Mesenchymal stem cell (in vitro differentiated cells and primary cell): ENCODE results near the gene DCUN1D3.

Experiments
- DNase-seq: peaks from one replicate; pipeline ENCODE4 v3.0.0-alpha.2; 2013
- H2AFZ ChIP-seq: one replicate; pipeline ENCODE4 v1.6.1; 2013; ENCODE audit warnings: low read depth, mild to moderate bottlenecking, control low read depth, inconsistent platforms, low read length, moderate library complexity
- H2AK5ac ChIP-seq: 2 replicates; pipeline ENCODE4 v1.6.1; 2013; ENCODE audit warnings: low read length, moderate library complexity, mild to moderate bottlenecking, inconsistent platforms; ENCODE audit not compliant: severe bottlenecking
- H2BK120ac ChIP-seq: one replicate; pipeline ENCODE4 v1.6.1; 2013; ENCODE audit warnings: low read depth, mild to moderate bottlenecking, inconsistent platforms, low read length, moderate library complexity
- H2BK12ac ChIP-seq, 2 experiments: one replicate each; pipeline ENCODE4 v1.6.1; 2013; ENCODE audit warnings: inconsistent platforms in 2 of 2, low read length in 2 of 2, mild to moderate bottlenecking in 2 of 2, moderate library complexity in 2 of 2, control low read depth in 1 of 2
- H2BK15ac ChIP-seq: one replicate; pipeline ENCODE4 v1.6.1; 2013; ENCODE audit warnings: mild to moderate bottlenecking, low read depth, inconsistent platforms; ENCODE audit not compliant: poor library complexity, severe bottlenecking
- H2BK5ac ChIP-seq: 2 replicates; pipeline ENCODE4 v1.6.1; 2013; ENCODE audit warnings: low read depth, mild to moderate bottlenecking, low read length, control low read depth, inconsistent platforms; ENCODE audit not compliant: poor library complexity, severe bottlenecking
- H3K14ac ChIP-seq, 2 experiments: one replicate each; pipeline ENCODE4 v1.6.1; 2013; ENCODE audit warnings: inconsistent platforms in 2 of 2, low read length in 2 of 2, control low read depth in 1 of 2, mild to moderate bottlenecking in 1 of 2, moderate library complexity in 1 of 2
- H3K18ac ChIP-seq, 2 experiments: one replicate each; pipeline ENCODE4 v1.6.1; 2013; ENCODE audit warnings: inconsistent platforms in 2 of 2, low read length in 2 of 2, control low read depth in 1 of 2, low read depth in 1 of 2, mild to moderate bottlenecking in 1 of 2
- H3K23ac ChIP-seq, 2 experiments: one replicate each; pipeline ENCODE4 v1.6.1; 2013; ENCODE audit warnings: inconsistent platforms in 2 of 2, low read length in 2 of 2, mild to moderate bottlenecking in 2 of 2, moderate library complexity in 2 of 2, control low read depth in 1 of 2
- H3K27ac ChIP-seq: 2 replicates; pipeline ENCODE4 v1.5.1; 2013; ENCODE audit warnings: mild to moderate bottlenecking, moderate library complexity, low read length, control low read depth, inconsistent platforms; ENCODE audit not compliant: poor library complexity, severe bottlenecking
- H3K27me3 ChIP-seq, 2 experiments: 2 replicates each; pipeline versions ENCODE4 v1.6.1 to v1.7.0; 2013; ENCODE audit warnings: low read length in 2 of 2, mild to moderate bottlenecking in 2 of 2, moderate library complexity in 2 of 2, control low read depth in 1 of 2, inconsistent platforms in 1 of 2; ENCODE audit not compliant: control insufficient read depth in 1 of 2, insufficient read depth in 1 of 2
- H3K36me3 ChIP-seq, 2 experiments: 2 replicates each; pipeline versions ENCODE4 v1.6.1 to v1.7.0; 2013; ENCODE audit warnings: low read length in 2 of 2, control low read depth in 1 of 2, inconsistent platforms in 1 of 2, low read depth in 1 of 2, mild to moderate bottlenecking in 1 of 2; ENCODE audit not compliant: insufficient read depth in 2 of 2, control insufficient read depth in 1 of 2
- H3K4ac ChIP-seq, 2 experiments: one replicate each; pipeline ENCODE4 v1.6.1; 2013; ENCODE audit warnings: inconsistent platforms in 2 of 2, low read length in 2 of 2, mild to moderate bottlenecking in 2 of 2, moderate library complexity in 2 of 2, control low read depth in 1 of 2, low read depth in 1 of 2
- H3K4me1 ChIP-seq: 2 replicates; pipeline ENCODE4 v1.6.1; 2013; ENCODE audit warnings: low read depth, low read length, control low read depth; ENCODE audit not compliant: control insufficient read depth, insufficient read depth
- H3K4me2 ChIP-seq: 2 replicates; pipeline ENCODE4 v1.6.1; 2013; ENCODE audit warnings: low read length, mild to moderate bottlenecking, inconsistent platforms; ENCODE audit not compliant: poor library complexity, severe bottlenecking
- H3K4me3 ChIP-seq, 2 experiments: 2 replicates each; pipeline versions ENCODE4 v1.5.1 to v1.7.0; 2013; ENCODE audit warnings: low read length in 2 of 2, mild to moderate bottlenecking in 2 of 2, control low read depth in 1 of 2, low read depth in 1 of 2; ENCODE audit not compliant: insufficient read depth in 1 of 2
- H3K79me1 ChIP-seq: replicated peaks from 2 replicates; pipeline ENCODE4 v1.6.1; 2013; ENCODE audit warnings: mild to moderate bottlenecking, control low read depth, low read length, inconsistent platforms; ENCODE audit not compliant: poor library complexity, severe bottlenecking
- H3K9ac ChIP-seq: 2 replicates; pipeline ENCODE4 v1.7.0; 2013; ENCODE audit warnings: mild to moderate bottlenecking, low read length, moderate library complexity
- H3K9me3 ChIP-seq: 2 replicates; pipeline ENCODE4 v1.7.0; 2013; ENCODE audit warnings: mild to moderate bottlenecking, low read length; ENCODE audit not compliant: control insufficient read depth
- H4K8ac ChIP-seq: one replicate; pipeline ENCODE4 v1.6.1; 2013; ENCODE audit warnings: inconsistent platforms, mild to moderate bottlenecking, low read length, moderate library complexity
- H4K91ac ChIP-seq: one replicate; pipeline ENCODE4 v1.6.1; 2013; ENCODE audit warnings: mild to moderate bottlenecking, low read length, inconsistent platforms
- WGBS: methylation state at CpG from one replicate; pipeline ENCODE4 v1.1.7; 2013; ENCODE audit warnings: mixed read lengths; 5-methylcytosine and 5-hydroxymethylcytosine counted together

Gene DCUN1D3

GRCh38 chr16:20897922-20898321 lies 2.2 kb downstream of the DCUN1D3 start:
- H3K36me3 ChIP-seq, result peaks cover 12 to 51% of the 10 kb centered on the region in 2 experiments
- peak overlapping the region; percentile 57 for H4K8ac ChIP-seq
- H3K4me3 ChIP-seq, result peak overlapping the region in 1 of 2 experiments; percentile 88
- H3K9me3 ChIP-seq, result no peaks in the 10 kb centered on the region
- WGBS, result 81% methylated on average over 3 of the region's 3 CpGs
- H2BK12ac ChIP-seq, result peak overlapping the region in 1 of 2 experiments; percentile 33
- no peak overlapping the region for H3K27ac ChIP-seq
- H2AK5ac ChIP-seq, result peak overlapping the region; percentile 74
- peak overlapping the region; percentile 35 for H3K4me2 ChIP-seq
- no peak overlapping the region for H2BK120ac ChIP-seq
- H3K27me3 ChIP-seq, result no peaks in the 10 kb centered on the region
- no peak overlapping the region for H2BK5ac ChIP-seq
- peaks cover 10% of the 10 kb centered on the region for H3K4me1 ChIP-seq
- H3K23ac ChIP-seq, result no peak overlapping the region
- no peak overlapping the region for H3K4ac ChIP-seq
- H3K18ac ChIP-seq, result no peak overlapping the region
- no peak for DNase-seq
- H3K79me1 ChIP-seq, result peaks cover 2% of the 10 kb centered on the region
- H3K14ac ChIP-seq, result no peak overlapping the region
- H2BK15ac ChIP-seq, result no peak overlapping the region
- H2AFZ ChIP-seq, result no peak overlapping the region
- no peak overlapping the region for H4K91ac ChIP-seq
- peak overlapping the region; percentile 100 for H3K9ac ChIP-seq

- no peak overlapping the region for H4K8ac ChIP-seq
- H4K91ac ChIP-seq, result no peak overlapping the region
- H3K27me3 ChIP-seq, result no peaks in the 10 kb centered on the region
- H3K4me2 ChIP-seq, result no peak overlapping the region
- H2AK5ac ChIP-seq, result no peak overlapping the region
- whole genome bisulfite sequencing, result 96% methylated on average over 3 of the region's 4 CpGs
- no peak overlapping the region for H2BK120ac ChIP-seq
- no peak overlapping the region for H2BK15ac ChIP-seq
- H3K23ac ChIP-seq, result no peak overlapping the region
- H3K4me3 ChIP-seq, result peak overlapping the region in 1 of 2 experiments; percentile 88
- H3K9ac ChIP-seq, result peak overlapping the region; percentile 100
- no peak overlapping the region for H3K18ac ChIP-seq
- no peak overlapping the region for H2BK5ac ChIP-seq
- H3K4me1 ChIP-seq, result peaks cover 10% of the 10 kb centered on the region
- no peak overlapping the region for H3K27ac ChIP-seq
- peak; percentile 73 for DNase-seq
- no peak overlapping the region for H2BK12ac ChIP-seq
- H3K36me3 ChIP-seq, result peaks cover 12 to 51% of the 10 kb centered on the region in 2 experiments
- no peak overlapping the region for H2AFZ ChIP-seq
- no peak overlapping the region for H3K4ac ChIP-seq
- H3K14ac ChIP-seq, result no peak overlapping the region
- H3K9me3 ChIP-seq, result no peaks in the 10 kb centered on the region
- H3K79me1 ChIP-seq, result peaks cover under 1% of the 10 kb centered on the region
Measured at GRCh38 chr16:20897253-20897897, 2.8 kb downstream of the DCUN1D3 start.

- H3K4me2 ChIP-seq, result no peak overlapping the region
- no peak overlapping the region for H2AFZ ChIP-seq
- H3K4me3 ChIP-seq, result no peak overlapping the region
- no peak overlapping the region for H2BK120ac ChIP-seq
- H3K36me3 ChIP-seq, result peaks cover 18 to 77% of the 10 kb centered on the region in 2 experiments
- no peak overlapping the region for H3K27ac ChIP-seq
- no peak overlapping the region for H3K4ac ChIP-seq
- WGBS, result 89% methylated on average over 2 of the region's 2 CpGs
- no peak overlapping the region for H4K91ac ChIP-seq
- H3K23ac ChIP-seq, result no peak overlapping the region
- H3K9me3 ChIP-seq, result no peaks in the 10 kb centered on the region
- H3K9ac ChIP-seq, result no peak overlapping the region
- H2BK5ac ChIP-seq, result no peak overlapping the region
- H2BK15ac ChIP-seq, result no peak overlapping the region
- H3K14ac ChIP-seq, result no peak overlapping the region
- H3K27me3 ChIP-seq, result no peaks in the 10 kb centered on the region
- H3K18ac ChIP-seq, result no peak overlapping the region
- peaks cover 4% of the 10 kb centered on the region for H3K79me1 ChIP-seq
- H3K4me1 ChIP-seq, result peaks cover 11% of the 10 kb centered on the region
- no peak for DNase-seq
- H4K8ac ChIP-seq, result no peak overlapping the region
- H2AK5ac ChIP-seq, result no peak overlapping the region
- H2BK12ac ChIP-seq, result no peak overlapping the region
Measured at GRCh38 chr16:20894388-20894787, 5.8 kb downstream of the DCUN1D3 start.

GRCh38 chr16:20889625-20890275 lies 10.4 kb downstream of the DCUN1D3 start:
- WGBS, result 95% methylated on average over 3 of the region's 4 CpGs
- no peak overlapping the region for H2BK120ac ChIP-seq
- H3K4me2 ChIP-seq, result no peak overlapping the region
- H3K4ac ChIP-seq, result no peak overlapping the region
- no peak overlapping the region for H3K23ac ChIP-seq
- no peak overlapping the region for H3K18ac ChIP-seq
- no peaks in the 10 kb centered on the region for H3K9me3 ChIP-seq
- no peaks in the 10 kb centered on the region for H3K27me3 ChIP-seq
- no peak overlapping the region for H3K9ac ChIP-seq
- peaks cover 6% of the 10 kb centered on the region for H3K79me1 ChIP-seq
- H3K14ac ChIP-seq, result no peak overlapping the region
- H4K91ac ChIP-seq, result no peak overlapping the region
- no peak overlapping the region for H4K8ac ChIP-seq
- peaks cover 10% of the 10 kb centered on the region for H3K4me1 ChIP-seq
- H2AK5ac ChIP-seq, result no peak overlapping the region
- H3K27ac ChIP-seq, result no peak overlapping the region
- peaks cover 23 to 80% of the 10 kb centered on the region in 2 experiments for H3K36me3 ChIP-seq
- H2BK5ac ChIP-seq, result no peak overlapping the region
- no peak for DNase-seq
- no peak overlapping the region for H3K4me3 ChIP-seq
- no peak overlapping the region for H2BK15ac ChIP-seq
- H2BK12ac ChIP-seq, result no peak overlapping the region
- no peak overlapping the region for H2AFZ ChIP-seq
